CD4-positive, alpha-beta T cell treated with Interleukin-2 at 100 ng/mL for 4 hours (primary cell): ENCODE results near the gene TAPBPL.

Experiments
- DNase-seq: peaks from one replicate; pipeline ENCODE4 v3.0.0-alpha.2; 2020; ENCODE audit warnings: low spot score

The TAPBPL gene

GRCh38 chr12:6435961-6436715 is 15.7 kb upstream of the TAPBPL start:
- DNase-seq, result no peak

GRCh38 chr12:6437586-6437985 is 14.3 kb upstream of the TAPBPL start:
- DNase-seq, result no peak

- no peak for DNase-seq
Observed at GRCh38 chr12:6438345-6438744, 13.5 kb upstream of the TAPBPL start.

GRCh38 chr12:6440391-6440790 is 11.5 kb upstream of the TAPBPL start:
- DNase-seq, result no peak

GRCh38 chr12:6442836-6443235 is 9.0 kb upstream of the TAPBPL start:
- DNase-seq, result no peak

DNA sequence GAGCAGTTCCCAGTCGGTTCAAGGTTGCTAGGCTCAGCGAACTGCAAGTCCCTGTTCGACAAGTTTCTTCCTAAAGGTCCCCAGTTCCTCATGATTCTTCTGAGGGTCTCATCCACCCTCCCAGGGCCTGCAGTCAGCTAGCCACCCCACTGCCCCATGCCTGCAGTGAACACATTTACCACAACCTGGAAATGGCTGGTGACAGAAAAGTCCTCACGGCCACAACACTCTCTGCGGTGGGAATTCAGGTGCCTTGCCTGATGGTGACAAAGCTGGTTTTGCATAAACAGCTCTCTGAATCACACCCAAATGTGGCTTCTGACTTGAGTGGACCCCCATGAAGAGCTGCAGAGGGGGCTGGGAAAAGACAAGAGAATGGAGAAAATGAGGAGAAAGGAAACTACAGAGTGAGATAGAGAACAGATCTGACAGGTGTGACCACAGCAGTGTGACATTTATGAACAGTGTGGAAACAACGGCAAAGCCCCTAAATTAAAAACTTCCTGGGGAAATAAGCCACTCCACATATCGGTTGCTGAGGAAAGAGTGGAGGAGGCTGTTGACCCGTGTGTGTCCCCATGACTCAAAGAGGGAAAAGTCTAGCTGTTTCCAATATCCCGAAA is 8.4 kb upstream of the TAPBPL start:
- no peak for DNase-seq

DNA sequence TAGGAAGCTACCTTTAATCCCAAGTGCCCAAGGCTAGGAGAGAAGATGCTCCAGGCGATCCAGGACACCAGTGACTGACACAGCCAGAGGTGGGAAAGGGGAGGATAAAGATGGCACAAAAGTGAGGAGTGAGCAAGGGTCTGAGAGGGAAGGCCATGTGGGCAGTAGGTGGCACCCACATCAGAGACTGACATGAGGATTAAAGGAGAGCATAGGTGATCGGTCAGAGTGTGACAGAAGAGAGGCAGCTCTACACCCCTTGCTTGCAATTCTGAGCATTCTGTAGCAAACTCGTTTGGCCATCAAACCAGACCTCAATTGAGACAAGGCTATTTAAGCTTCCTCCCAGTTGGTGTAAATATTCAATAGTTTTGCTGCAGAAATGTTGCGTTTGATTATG is 7.8 kb upstream of the TAPBPL start:
- DNase-seq, result no peak

DNA sequence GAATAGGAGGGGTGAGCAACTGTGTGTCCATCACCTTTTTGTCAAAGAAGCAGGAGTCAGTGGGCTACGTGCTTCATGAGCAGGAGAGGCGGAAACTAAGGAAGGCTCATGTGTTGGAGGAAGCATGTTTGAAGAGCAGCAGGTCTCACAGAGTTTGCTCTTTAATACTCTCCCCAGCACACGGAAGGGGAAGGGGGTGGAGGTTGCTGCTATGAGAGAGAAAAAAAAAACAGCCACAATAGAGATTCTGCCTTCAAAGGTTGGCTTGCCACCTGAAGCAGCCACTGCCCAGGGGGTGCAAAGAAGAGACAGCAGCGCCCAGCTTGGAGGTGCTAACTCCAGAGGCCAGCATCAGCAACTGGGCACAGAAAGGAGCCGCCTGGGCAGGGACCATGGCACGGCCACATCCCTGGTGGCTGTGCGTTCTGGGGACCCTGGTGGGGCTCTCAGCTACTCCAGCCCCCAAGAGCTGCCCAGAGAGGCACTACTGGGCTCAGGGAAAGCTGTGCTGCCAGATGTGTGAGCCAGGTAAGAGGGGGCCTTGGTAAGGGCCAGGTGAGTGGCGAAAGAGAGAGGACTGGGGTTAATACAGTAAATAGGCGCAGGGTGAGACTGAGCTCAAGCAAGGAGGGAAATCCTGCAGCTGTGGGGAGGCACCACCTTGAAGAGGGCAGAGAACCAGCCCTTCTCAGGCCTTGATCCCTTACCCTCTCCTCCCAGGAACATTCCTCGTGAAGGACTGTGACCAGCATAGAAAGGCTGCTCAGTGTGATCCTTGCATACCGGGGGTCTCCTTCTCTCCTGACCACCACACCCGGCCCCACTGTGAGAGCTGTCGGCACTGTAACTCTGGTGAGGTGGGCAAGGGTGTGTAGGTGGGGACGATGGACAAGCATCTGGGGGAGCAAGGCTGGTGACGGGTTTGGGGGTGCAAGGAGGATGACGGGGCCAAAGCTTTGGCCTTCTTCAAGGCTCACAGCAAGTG is 6.8 kb upstream of the TAPBPL start, which contains the start of gene CD27:
CD27 (plus strand) TSS at position 252 of the 985 bp plus-strand sequence; CDS start at position 393, 141 bp downstream.
- DNase-seq, result peak; percentile 47

DNA sequence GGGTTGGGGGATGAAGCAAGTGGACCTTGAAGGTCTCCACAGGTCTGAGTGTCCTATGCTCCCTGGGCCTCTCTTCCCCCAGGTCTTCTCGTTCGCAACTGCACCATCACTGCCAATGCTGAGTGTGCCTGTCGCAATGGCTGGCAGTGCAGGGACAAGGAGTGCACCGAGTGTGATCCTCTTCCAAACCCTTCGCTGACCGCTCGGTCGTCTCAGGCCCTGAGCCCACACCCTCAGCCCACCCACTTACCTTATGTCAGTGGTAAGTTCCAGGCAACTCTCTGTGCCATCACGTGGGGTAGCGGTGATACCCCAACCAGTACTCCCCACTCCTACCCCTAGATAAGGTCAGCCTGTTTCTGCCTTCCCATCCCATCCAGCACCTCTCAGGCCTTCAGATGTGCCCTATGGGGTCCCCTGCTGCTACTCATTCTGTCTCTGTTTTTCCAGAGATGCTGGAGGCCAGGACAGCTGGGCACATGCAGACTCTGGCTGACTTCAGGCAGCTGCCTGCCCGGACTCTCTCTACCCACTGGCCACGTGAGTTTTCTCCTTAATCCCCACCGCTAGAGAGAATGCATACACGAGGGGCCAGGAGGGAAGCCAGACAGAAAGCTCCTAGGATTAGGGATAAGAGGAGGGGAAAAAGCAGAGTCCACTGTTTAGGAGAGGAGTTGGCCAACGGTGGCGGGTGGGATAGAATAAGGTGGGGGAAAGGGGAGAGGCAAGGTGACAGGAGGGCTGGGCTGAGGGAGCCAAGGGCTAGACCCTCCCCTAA is 1.6 kb upstream of the TAPBPL start:
- DNase-seq, result no peak

- no peak for DNase-seq
Observed at GRCh38 chr12:6450869-6451347, 934 bp upstream of the TAPBPL start.

- no peak for DNase-seq
Observed at GRCh38 chr12:6452245-6452943, 552 bp downstream of the TAPBPL start.

GRCh38 chr12:6452944-6453630 is 1.2 kb downstream of the TAPBPL start:
- DNase-seq, result no peak

- DNase-seq, result no peak
Observed at GRCh38 chr12:6457220-6457945, 5.5 kb downstream of the TAPBPL start.

GRCh38 chr12:6458281-6459003 is 6.6 kb downstream of the TAPBPL start:
- no peak for DNase-seq

DNA sequence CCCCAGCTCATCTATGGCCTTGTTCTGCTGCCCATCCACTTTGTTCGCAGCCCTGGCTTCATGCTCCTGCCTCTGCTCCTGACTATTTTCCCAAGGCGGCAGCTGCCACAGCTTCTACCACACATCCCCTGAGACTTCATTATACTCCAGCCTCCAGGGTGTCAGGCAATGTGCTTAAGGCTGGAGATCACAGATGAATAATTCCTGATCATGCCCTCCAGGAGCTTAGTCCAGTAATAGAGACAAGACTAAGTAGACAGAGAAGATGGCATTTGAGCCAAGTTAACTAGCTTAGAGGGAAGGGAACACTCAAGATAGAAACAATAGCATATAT is 7.1 kb downstream of the TAPBPL start:
- no peak for DNase-seq

DNA sequence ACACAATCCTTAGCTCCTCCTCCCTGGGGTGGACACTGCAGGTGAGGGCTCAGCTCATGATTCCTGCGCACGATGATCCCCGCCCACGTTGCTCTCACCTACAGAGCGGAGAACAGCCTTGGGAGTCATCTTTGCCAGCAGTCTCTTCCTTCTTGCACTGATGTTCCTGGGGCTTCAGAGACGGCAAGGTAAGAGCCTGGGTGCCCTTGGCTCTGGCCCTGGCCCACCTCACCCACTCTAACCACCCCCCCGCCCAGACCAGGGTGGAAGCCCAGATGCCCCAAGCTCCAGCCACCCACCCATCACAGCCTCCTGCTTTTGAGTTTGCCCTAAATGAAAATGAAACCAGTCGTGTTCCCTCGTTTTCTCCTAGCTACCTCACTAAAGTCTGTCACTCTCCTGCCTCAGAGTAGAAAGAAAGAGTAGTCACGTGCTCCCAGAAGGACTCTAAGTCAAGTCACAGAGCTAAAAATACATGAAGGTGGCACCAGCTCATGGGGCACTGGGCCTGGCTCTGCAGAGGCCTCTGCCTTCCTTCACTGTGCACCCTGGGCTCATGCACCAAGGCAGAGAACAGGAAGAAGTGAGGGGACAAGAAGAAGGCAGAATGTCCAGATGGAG is 9.0 kb downstream of the TAPBPL start:
- peak; percentile 58 for DNase-seq

GRCh38 chr12:6461401-6462233 is 9.8 kb downstream of the TAPBPL start:
- peak; percentile 82 for DNase-seq
